Left ventricle myocardium inferior (tissue), 1 donor: ENCODE data around the gene OR2T10. TPM values are rescaled to one million over a fixed set of nuclear protein-coding genes. Genes with fewer than 3 reads are reported as not detected.
"Not testable (repeated sequence)": the region's sequence is repeated elsewhere in the genome, so short reads cannot be mapped to it uniquely, and the experiment has no call there.

Experiments used
- DNase-seq: peaks from one replicate; pipeline ENCODE4 v3.0.0-alpha.2; 2020
- H3K27ac ChIP-seq: fragments of 200-600 bp; replicated peaks from 2 replicates; pipeline ENCODE4 v1.8.0; 2021
- H3K27me3 ChIP-seq: fragments of 200-600 bp; 2 replicates; pipeline ENCODE4 v1.8.0; 2021; ENCODE audit warnings: low read depth
- H3K36me3 ChIP-seq: fragments of 200-600 bp; 2 replicates; pipeline ENCODE4 v1.8.0; 2021
- H3K4me1 ChIP-seq: fragments of 200-600 bp; 2 replicates; pipeline ENCODE4 v1.8.0; 2021
- H3K4me3 ChIP-seq: fragments of 200-600 bp; 2 replicates; pipeline ENCODE4 v1.8.0; 2021; ENCODE audit warnings: mild to moderate bottlenecking, moderate library complexity
- H3K9me3 ChIP-seq: fragments of 200-600 bp; replicated peaks from 2 replicates; pipeline ENCODE4 v1.8.0; 2021
- CTCF ChIP-seq: fragments of 200-600 bp; IDR thresholded peaks from 2 replicates; pipeline ENCODE4 v1.8.0; 2021; ENCODE audit warnings: antibody characterized with exemption, mild to moderate bottlenecking, borderline replicate concordance
- intact Hi-C: fragments of 100-400 bp; cut with micrococcal nuclease; formaldehyde crosslinking; loops from one replicate; pipeline ENCODE4 v1.11.0; 2022
- long read RNA-seq: library from polyadenylated mRNA; unstranded; transcript quantifications from one replicate; pipeline ENCODE4 v2.0.0, GENCODE V29; 2021
- total RNA-seq: library from RNA; stranded (reverse); fragmentation: NEBNext Ultra II Directional; extraction: Animal tissue kit (Norgen Biotek cat#: 25700); gene quantifications from one replicate; pipeline ENCODE4 v1.2.1, GENCODE V29; 2021
- donor health status: DM: no; HTN: yes; CAD: no; lungs with severe emphysema.

Gene OR2T10, protein sequence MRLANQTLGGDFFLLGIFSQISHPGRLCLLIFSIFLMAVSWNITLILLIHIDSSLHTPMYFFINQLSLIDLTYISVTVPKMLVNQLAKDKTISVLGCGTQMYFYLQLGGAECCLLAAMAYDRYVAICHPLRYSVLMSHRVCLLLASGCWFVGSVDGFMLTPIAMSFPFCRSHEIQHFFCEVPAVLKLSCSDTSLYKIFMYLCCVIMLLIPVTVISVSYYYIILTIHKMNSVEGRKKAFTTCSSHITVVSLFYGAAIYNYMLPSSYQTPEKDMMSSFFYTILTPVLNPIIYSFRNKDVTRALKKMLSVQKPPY
- total RNA-seq: not detected
- long read RNA-seq: 0 reads

DNA sequence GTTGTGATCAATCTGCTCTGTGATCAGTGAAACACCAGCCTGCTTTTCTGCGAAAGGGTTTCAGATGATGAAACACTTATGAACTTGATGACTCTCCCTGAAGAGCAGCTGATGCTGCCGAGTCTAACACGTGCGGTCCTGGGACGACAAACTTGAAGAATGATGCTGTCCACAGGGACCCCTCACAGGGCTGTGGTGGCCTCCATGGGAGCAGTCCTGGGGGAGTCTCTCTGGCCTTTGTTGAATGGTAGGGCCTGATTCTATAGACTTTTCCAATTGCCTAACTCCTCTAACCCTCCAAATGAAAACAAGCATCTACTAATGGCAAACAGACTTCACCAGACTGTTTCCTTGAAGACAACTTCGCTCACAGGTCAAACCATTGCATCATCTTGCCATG is at the start of gene OR2T10:
Gene OR2T10 (minus strand): TSS at position 112 of the 400 bp plus-strand sequence. CDS start 3,932 bp downstream, outside the sequence.
- no peak for TF ChIP-seq CTCF

GRCh38 chr1:248645178-248645577 is 47.7 kb upstream of the OR2T10 start, which contains the start of gene OR2T35:
Gene OR2T35 (minus strand): TSS chr1:248645278. CDS start chr1:248639258, 6,020 bp downstream.
- H3K27me3 ChIP-seq, H3K4me1 ChIP-seq, intact Hi-C loops, H3K9me3 ChIP-seq, H3K27ac ChIP-seq, H3K4me3 ChIP-seq, DNase-seq, H3K36me3 ChIP-seq: not testable (repeated sequence)

More for the DNA sequence above, at the start of gene OR2T10:
- H3K36me3 ChIP-seq: no peaks in the 10 kb centered on the region
- DNase-seq: no peak
- no peak within 1 kb of the TSS for H3K27ac ChIP-seq
- no peak within 1 kb of the TSS for H3K4me3 ChIP-seq
- no peaks in the 10 kb centered on the region for H3K4me1 ChIP-seq
- no peaks in the 10 kb centered on the region for H3K9me3 ChIP-seq
- peaks cover 5% of the 10 kb centered on the region for H3K27me3 ChIP-seq
- intact Hi-C loops: no loop called here

- H3K27ac ChIP-seq, H3K36me3 ChIP-seq, DNase-seq, intact Hi-C loops, H3K4me3 ChIP-seq, H3K9me3 ChIP-seq, H3K4me1 ChIP-seq, H3K27me3 ChIP-seq: not testable (repeated sequence)
Observed at GRCh38 chr1:248642971-248643651, 45.6 kb upstream of the OR2T10 start.

DNA sequence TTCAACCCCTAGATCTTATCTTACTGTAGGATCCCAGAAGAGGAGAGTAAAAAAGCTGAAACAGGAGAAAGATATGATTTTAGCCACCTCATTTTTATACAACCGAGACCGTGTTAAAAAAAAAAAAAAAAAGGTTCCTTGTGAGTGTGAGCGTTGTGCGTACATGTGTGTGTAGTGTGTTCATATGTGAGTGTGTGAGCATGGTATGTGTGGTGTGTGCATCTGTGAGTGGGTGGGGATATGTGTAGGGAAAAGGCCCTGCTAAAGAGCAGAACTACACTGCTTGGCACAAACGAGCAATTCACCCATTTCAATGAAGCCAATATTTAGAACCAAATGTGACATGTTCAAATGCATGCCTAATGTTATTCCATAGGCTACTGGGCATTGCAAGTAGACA is 44.1 kb upstream of the OR2T10 start:
- H3K9me3 ChIP-seq, intact Hi-C loops, H3K27ac ChIP-seq, H3K4me3 ChIP-seq, H3K4me1 ChIP-seq, H3K27me3 ChIP-seq, DNase-seq, H3K36me3 ChIP-seq: not testable (repeated sequence)

DNA sequence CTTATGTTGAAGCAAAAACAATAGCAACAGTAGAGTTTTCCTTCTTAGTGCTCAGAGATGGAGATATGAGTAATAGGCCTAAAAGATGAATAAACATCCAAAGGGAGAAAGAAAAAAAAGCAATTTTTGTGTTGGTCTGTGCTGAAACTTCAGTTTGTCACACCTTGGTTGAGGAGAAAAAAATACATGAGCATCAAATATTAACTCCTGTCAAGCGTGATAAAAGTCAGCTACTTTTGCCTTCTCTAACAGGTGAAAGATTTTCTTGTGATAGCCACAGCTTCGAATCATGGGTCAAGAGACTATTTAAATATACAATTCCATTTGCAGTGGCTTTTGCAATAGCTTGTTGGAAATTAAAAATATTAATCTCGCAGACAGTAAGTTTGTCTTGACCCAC is 43.4 kb upstream of the OR2T10 start:
- H3K27ac ChIP-seq, intact Hi-C loops, H3K36me3 ChIP-seq, H3K4me1 ChIP-seq, H3K27me3 ChIP-seq, DNase-seq, H3K4me3 ChIP-seq, H3K9me3 ChIP-seq: not testable (repeated sequence)

DNA sequence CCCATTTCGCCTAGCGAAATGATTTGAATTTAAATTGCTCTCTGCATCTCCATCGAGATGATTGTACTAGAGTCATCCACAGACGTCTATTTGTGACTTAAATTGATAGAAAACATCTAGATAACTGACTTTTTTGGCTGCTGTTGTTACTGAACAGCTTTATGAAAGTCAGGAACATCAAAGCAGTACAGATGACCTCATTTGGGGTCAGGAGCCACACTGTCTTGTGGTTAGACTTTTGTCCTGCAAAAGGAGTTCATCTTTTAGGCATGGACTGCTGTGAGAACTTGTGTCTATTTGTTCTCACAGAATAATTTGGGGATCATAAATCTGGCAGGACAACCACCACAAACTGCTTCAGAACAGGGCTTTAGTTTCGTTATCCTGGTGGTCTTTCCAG is 42.2 kb upstream of the OR2T10 start:
- DNase-seq, H3K9me3 ChIP-seq, H3K4me1 ChIP-seq, intact Hi-C loops, H3K36me3 ChIP-seq, H3K27me3 ChIP-seq, H3K27ac ChIP-seq, H3K4me3 ChIP-seq: not testable (repeated sequence)

DNA sequence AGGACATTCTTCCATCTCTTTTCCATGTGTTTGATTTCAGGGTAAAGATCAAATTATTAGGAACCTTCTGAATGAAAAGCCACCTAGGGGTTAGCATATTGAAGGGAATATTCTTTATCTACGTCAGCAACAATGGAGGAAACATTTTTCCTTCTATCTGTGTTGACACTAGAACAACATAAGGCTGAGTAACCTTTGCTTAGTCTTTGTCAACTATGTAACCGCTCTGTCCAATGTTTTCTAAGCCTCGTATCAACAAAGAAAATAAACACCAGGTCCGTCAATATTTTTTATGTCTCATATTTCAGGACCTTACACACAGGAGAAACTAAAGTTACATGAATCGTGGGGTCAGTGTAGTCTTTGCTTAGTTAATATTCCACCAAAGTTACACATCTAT is 39.1 kb upstream of the OR2T10 start:
- H3K36me3 ChIP-seq, H3K4me1 ChIP-seq, H3K27ac ChIP-seq, H3K27me3 ChIP-seq, H3K4me3 ChIP-seq, intact Hi-C loops, H3K9me3 ChIP-seq, DNase-seq: not testable (repeated sequence)

DNA sequence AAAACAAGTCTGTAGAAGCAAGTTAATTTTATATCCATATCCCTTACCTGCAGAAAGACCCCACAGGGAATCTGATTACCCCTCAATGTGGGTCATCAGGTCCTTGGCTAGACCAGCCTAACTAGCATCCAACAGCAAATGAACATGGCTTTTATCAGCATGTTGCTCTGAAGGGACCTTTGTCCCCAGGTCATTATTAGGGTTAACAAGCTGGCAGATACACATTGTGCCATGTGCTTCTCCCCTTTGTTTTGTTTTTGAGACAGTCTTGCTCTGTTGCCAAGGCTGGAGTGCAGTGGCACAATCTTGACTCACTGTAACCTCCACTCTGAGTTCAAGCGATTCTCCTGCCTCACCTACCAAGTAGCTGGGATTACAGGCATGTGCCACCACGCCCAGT is 37.5 kb upstream of the OR2T10 start, which contains the start of gene OR2T11:
Gene OR2T11 (minus strand): TSS at position 101 of the 400 bp plus-strand sequence. CDS start 7,963 bp downstream, outside the sequence.
- H3K27ac ChIP-seq, DNase-seq, H3K9me3 ChIP-seq, H3K4me3 ChIP-seq, H3K4me1 ChIP-seq, intact Hi-C loops, H3K36me3 ChIP-seq, H3K27me3 ChIP-seq: not testable (repeated sequence)

DNA sequence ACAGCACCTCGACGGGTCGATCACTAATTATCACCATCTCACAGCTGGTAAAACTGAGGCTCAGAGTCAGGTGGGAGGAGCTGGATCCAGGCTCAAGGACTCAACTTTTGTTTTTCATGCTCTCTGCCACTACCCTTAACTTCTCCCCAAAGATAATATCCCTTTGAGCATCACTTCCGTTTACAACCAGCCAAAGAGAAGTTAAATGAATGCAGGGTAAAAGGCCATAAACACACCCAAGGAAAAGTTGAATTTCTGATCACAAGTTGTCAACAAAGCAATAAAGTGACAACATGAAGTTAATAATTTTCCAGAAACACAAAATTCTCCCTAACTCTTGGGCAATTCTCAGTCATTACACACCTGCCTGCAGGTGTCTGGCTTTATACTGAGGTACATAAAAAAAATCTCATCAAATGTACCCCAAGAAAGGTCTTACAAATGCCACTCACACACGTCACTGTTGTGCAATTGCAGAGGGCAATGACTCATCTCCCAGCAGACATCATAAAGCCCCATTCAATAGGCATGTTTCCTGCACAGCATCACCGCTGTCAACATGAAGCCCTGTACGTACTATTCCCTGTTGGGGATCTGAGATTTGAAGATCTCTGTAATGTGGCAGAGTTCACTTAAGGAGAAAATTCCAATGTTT is 34.0 kb upstream of the OR2T10 start:
- Histone ChIP-seq H3K36me3 (no peaks in the 10 kb centered on the region), H3K4me1 (no peaks in the 10 kb centered on the region), H3K4me3 (no peak overlapping the region), H3K27me3 (peaks cover 9% of the 10 kb centered on the region), H3K9me3 (no peaks in the 10 kb centered on the region), H3K27ac (no peak overlapping the region)
- intact Hi-C loops: no loop called here
- no peak for DNase-seq
- no peak for TF ChIP-seq CTCF
